Activated naive CD4-positive, alpha-beta T cell treated with anti-CD3 and anti-CD28 coated beads, Interleukin-2, amount 10 ng/mL, durations not matched to agents 7 days and 5 days (primary cell): ENCODE measurements around the gene ANKRD63.

ENCODE experiments used
- CTCF ChIA-PET: fragments of 350-600 bp; sonication (Branson Sonifier 250); formaldehyde crosslinking; loops from one replicate; lab custom pipeline; 2021; ENCODE audit warnings: antibody characterized with exemption; lab: Charles Lee
- DNase-seq: peaks from one replicate; pipeline ENCODE4 v3.0.0-alpha.2; 2020
- H3K27ac Mint-ChIP-seq: one replicate; pipeline ENCODE4 v1.8.0; 2021; ENCODE audit warnings: mild to moderate bottlenecking, moderate library complexity, mixed read lengths
- H3K27me3 Mint-ChIP-seq: one replicate; pipeline ENCODE4 v1.8.0; 2021; ENCODE audit warnings: mild to moderate bottlenecking, mixed read lengths
- H3K36me3 Mint-ChIP-seq: one replicate; pipeline ENCODE4 v1.8.0; 2021; ENCODE audit warnings: mixed read lengths
- H3K4me1 Mint-ChIP-seq: one replicate; pipeline ENCODE4 v1.8.0; 2021; ENCODE audit warnings: mixed read lengths
- H3K4me3 Mint-ChIP-seq: one replicate; pipeline ENCODE4 v1.8.0; 2021; ENCODE audit warnings: mild to moderate bottlenecking, moderate library complexity, mixed read lengths
- H3K9me3 Mint-ChIP-seq: one replicate; pipeline ENCODE4 v1.8.0; 2021; ENCODE audit warnings: mixed read lengths

Gene ANKRD63

DNA sequence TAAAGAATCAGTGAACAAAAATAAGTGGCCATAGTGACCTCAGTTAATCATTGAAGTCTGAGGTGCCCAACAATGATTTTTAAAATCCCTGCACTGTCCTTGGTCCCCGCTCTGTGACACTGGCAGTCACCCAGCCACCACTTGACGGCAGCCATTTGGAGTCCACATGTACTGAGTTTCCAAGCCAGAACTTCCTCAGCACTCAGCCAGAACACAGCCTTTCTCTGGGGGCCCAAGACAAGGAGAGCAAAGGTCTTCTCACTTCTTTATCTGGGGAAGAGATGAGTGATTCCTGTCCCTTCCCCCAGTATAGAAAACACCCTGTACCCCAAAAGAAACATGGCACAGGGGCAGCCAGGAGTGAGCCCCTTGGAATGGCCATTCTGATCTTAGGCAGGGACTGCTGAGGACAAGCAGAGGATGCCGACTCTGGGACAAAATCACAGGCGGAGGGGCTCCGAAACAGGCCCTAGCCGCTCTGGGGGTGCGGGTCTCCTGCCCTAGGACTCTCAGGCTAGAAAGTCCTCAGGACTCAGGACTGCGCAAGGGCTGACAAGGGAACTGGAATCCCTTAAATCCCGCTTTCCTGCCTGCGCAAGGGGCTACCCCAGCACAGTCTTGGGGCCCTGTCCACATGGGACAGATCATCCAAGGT, 31.3 kb downstream of the ANKRD63 start:
- no peak overlapping the region for H3K27ac Mint-ChIP-seq
- no peaks in the 10 kb centered on the region for H3K9me3 Mint-ChIP-seq
- H3K4me3 Mint-ChIP-seq: peak overlapping the region; percentile 31
- peaks cover 6% of the 10 kb centered on the region for H3K4me1 Mint-ChIP-seq
- CTCF ChIA-PET: no interaction called here
- no peak for DNase-seq
- no peaks in the 10 kb centered on the region for H3K36me3 Mint-ChIP-seq
- H3K27me3 Mint-ChIP-seq: peaks cover 84% of the 10 kb centered on the region

DNA sequence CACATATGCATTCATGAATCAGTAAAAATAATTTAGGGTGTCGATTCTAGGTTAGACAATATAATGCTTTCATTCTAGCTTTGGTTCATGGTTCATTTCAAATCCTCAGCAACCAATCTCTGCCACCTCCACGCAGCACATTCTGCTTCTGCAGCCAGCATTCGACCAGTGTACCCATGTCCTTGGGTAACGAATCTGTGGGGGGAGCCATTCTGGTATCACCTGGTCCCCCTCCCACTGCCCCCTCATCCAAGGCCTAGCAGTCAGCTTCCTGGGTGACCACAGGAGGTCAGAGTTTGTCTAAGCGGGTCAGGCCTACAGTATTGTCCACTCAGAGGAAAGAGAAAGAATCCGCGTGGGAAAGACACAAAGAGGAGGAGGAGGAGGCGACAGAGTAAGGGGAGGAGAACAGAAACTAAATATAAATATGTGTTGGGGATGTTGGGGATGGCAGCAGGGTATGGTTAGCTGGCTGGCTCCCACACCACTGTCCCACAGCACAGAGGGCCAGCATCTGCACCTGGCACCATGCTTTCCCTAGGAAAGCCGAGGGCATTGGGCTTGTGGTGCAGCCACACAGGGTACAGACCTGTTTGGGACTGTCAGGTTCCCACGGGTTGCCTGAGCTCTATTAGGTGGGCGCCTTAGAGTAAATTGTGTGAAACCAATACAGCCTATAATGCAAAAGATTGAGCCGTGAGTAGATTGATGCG, 31.9 kb downstream of the ANKRD63 start:
- CTCF ChIA-PET: interaction anchor here (1.8 to 2.2 kb wide), 2 partner anchors 23 to 33 kb away, joined by 8 to 9 read pairs; no protein-coding TSS in a partner anchor
- Mint-ChIP-seq H3K4me1 (peaks cover 6% of the 10 kb centered on the region), H3K27me3 (peaks cover 88% of the 10 kb centered on the region), H3K9me3 (no peaks in the 10 kb centered on the region), H3K4me3 (no peak overlapping the region), H3K27ac (no peak overlapping the region), H3K36me3 (no peaks in the 10 kb centered on the region)
- no peak for DNase-seq

DNA sequence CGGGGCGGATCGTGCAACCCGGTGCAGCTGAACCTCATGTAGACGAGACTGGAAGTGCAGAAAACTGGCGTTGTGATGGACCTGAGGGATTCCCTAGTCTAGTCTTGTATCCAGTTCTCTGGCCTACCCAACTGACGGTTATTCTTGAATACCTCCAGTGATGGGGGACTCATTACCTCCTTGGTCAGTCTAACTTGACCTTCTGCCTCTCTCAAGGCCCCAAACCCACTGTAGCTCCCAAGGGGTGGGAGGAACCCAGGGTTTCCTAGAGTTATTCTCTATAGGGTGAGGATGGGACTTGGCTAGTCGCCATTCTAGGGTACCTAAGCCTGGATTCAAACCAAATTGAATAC, 32.6 kb downstream of the ANKRD63 start:
- H3K9me3 Mint-ChIP-seq: no peaks in the 10 kb centered on the region
- H3K4me1 Mint-ChIP-seq: peaks cover 6% of the 10 kb centered on the region
- no peak overlapping the region for H3K4me3 Mint-ChIP-seq
- CTCF ChIA-PET: interaction anchor here (1.8 to 2.2 kb wide), 2 partner anchors 24 to 32 kb away, joined by 8 to 9 read pairs; no protein-coding TSS in a partner anchor
- H3K27ac Mint-ChIP-seq: no peak overlapping the region
- DNase-seq: no peak
- peaks cover 89% of the 10 kb centered on the region for H3K27me3 Mint-ChIP-seq
- no peaks in the 10 kb centered on the region for H3K36me3 Mint-ChIP-seq

DNA sequence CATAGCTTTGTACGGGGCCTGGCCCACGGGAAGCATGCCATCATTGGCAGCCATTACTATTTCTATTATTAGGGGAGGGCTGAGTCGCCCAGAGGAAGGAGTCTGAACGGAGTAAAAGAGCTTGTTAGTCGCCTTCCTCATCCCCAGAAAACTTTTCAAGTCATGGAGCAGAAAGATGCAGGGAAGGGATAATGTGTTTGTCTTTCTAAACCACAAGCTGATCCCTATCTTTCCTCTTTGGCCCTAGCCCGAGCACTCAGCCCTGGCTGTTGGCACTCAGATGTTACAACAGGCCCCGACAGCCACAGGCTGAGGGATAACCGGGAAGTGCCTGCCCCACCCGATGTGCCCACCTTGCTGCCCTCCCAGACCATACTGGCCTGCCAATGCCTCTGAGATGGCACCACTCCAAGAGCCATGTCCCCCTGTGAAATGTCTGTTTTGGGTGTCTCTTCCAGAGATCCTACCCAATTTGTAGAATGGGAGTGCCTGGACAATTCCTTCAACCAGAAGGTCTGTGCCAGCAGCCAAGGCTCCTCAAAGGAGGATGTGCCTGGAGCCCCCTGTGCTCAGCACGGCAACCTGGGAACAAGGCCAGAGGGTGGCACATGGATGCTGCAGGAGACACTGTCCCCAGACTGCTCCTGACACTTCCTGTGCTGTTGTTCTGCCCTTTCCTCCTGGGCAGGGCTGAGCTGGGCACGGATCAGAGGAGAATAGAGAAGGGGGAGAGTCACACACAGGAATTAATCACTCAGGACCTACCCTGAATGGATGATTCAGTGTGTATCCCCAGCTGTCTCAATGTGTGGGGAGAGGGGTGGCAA, 33.2 kb downstream of the ANKRD63 start:
- peaks cover 89% of the 10 kb centered on the region for H3K27me3 Mint-ChIP-seq
- DNase-seq: no peak
- CTCF ChIA-PET: interaction anchor here (1.8 to 2.2 kb wide), 2 partner anchors 24 to 32 kb away, joined by 8 to 9 read pairs; no protein-coding TSS in a partner anchor
- H3K27ac Mint-ChIP-seq: no peak overlapping the region
- H3K36me3 Mint-ChIP-seq: no peaks in the 10 kb centered on the region
- H3K9me3 Mint-ChIP-seq: no peaks in the 10 kb centered on the region
- H3K4me3 Mint-ChIP-seq: no peak overlapping the region
- peaks cover 6% of the 10 kb centered on the region for H3K4me1 Mint-ChIP-seq

DNA sequence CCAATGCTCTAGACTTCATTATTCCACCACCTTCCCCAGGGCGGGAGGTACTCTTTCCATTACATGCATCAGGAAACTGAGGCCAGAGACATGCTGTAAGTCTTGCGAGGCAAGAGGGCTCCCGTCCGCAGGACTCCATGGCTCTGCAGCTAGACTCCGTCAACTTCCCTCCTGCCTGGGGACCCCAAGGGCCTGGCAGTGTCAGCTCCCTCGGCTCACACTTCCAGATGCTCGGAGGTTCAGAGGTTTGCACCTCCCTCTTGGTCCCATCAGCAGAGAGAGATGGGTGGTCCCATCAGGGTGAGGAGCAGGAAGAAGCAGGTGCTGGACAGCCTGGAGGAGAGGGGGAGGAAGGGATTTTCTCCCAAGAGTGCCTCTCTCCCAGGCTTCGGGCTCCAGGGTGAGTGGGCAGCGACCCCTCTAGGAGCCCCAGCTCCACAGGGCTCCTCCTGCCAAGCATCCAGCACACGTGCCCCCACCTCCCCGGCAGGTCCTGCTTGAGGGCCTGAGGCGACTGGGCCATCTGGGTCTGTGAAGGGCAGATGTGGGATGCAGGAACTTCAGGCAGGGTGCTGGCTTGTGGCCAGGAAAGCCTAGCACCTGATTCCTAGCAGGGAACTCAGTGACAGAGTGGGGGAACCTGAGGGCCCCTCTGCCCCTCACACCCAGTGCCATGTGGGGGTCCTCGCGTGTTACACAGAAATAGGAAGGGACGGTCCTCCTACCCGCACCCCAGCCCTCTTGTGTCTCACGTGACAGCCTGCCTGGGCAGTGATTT, 34.7 kb downstream of the ANKRD63 start:
- Mint-ChIP-seq H3K4me3 (no peak overlapping the region), H3K36me3 (no peaks in the 10 kb centered on the region), H3K4me1 (peaks cover 4% of the 10 kb centered on the region), H3K9me3 (no peaks in the 10 kb centered on the region), H3K27me3 (peaks cover 74% of the 10 kb centered on the region), H3K27ac (no peak overlapping the region)
- CTCF ChIA-PET: no interaction called here
- no peak for DNase-seq

DNA sequence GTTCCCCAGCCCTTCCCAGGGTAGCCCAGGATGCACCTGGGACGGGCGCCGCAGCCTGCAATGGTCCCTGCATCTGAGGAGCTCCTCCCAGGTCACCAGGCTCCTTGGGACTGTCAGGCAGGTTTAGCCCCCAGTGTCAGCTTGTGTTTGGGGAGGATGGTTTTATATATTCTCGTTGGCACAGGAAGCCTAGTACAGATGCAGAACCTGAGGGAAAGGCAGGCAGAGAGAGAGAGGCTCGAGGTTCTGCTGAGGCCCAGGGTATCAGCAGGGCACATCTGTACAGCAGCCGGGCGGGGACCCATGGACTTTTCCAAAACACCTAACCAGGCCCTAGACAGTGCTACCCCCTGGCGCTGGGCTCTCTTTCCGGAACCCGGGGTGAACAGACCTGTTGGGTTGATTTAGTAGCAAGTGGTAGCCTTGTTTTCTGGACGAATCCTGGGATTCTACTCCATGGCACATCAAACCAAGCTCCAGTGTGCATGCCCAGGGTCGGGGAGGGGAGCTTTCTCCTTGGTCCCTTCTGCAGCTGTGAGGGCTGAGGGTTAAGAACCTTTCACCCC, 35.4 kb downstream of the ANKRD63 start:
- CTCF ChIA-PET: interaction anchor here (1.3 kb wide), 1 partner anchor 90 kb away, joined by 3 read pairs; no protein-coding TSS in a partner anchor
- H3K27ac Mint-ChIP-seq: no peak overlapping the region

DNA sequence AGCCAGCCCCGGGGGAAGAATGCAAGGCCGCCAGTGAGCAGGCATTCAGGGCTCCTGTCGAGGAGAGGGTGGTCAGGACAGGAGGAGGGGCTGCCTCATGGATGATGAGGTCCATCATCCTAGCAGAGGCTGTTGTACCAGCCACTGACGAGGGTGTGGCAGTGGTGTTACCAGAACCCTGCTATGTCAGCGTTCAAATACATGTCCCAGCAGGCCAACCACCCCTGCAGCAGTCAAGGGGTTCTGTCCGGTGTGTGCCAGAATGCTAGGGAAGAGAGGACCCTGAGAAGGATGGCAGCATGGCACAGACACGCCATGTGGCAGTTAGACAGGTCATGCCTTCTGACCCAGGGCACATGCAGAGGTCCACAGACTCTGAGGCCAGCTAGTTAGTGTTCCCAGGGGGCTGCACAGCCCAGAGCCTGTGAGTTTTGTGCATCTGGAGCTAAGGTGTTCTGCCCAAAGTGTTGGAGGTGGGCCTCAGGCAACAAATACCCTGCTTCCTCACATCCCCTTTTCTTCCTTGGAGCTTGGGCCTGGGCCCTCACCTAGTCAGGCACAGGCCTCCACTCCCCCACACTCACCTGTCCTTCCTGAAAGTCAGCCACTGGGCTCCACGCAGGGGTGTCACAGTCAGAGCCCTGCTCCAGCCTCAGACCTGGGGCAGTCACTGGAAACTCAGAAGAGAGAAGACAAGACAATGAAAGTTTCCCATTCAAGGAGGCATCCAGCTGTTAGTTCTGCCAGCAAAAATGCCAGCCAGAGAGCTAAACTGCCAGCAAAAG, 36.2 kb downstream of the ANKRD63 start:
- no peaks in the 10 kb centered on the region for H3K4me1 Mint-ChIP-seq

More for the DNA sequence above, 35.4 kb downstream of the ANKRD63 start:
- no peak overlapping the region for H3K4me3 Mint-ChIP-seq
- no peaks in the 10 kb centered on the region for H3K9me3 Mint-ChIP-seq
- no peak for DNase-seq
- peaks cover 73% of the 10 kb centered on the region for H3K27me3 Mint-ChIP-seq
- H3K36me3 Mint-ChIP-seq: no peaks in the 10 kb centered on the region
- no peaks in the 10 kb centered on the region for H3K4me1 Mint-ChIP-seq

DNA sequence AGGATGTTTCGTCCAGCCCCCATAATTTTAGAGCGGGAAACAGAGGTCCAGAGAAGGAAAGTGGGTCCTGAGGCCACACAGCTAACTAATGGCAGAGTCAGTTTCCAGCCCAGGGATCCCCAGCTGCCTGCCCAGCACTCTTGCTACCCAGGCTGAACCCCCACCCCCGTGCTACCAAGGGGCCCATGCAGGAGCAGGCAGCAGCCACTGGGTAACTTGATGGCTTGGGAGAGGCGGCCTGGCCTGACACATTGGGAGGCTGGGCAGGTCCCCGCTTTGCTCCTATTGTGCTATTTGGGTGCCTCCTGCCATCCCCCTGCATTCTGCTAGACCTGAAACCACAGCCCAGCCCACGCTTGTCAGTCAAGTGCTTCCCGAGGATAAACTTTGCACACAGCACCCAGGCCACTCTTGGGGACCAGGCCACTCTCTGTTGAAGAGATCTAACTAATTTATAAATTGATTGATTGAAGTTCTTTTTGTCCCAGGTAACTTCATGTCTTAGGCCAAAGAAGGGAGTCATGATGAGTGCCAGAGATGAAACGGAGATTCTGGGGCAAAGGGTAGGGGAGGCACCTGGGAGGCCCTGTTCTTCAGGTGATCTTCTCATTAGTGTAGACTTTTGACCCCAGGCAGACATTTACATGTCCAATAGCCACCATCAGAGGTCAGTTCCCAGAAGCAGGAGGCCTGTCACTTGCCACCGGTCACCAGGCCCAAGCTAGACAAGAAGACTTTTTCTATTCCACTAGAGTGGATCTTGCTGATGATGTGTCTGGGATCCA, 37.0 kb downstream of the ANKRD63 start:
- no peaks in the 10 kb centered on the region for H3K9me3 Mint-ChIP-seq
- H3K4me1 Mint-ChIP-seq: no peaks in the 10 kb centered on the region
- no peak overlapping the region for H3K4me3 Mint-ChIP-seq
- H3K27me3 Mint-ChIP-seq: peaks cover 73% of the 10 kb centered on the region
- CTCF ChIA-PET: interaction anchor here (1.3 kb wide), 1 partner anchor 92 kb away, joined by 3 read pairs; no protein-coding TSS in a partner anchor
- DNase-seq: peak; percentile 15
- no peaks in the 10 kb centered on the region for H3K36me3 Mint-ChIP-seq
- H3K27ac Mint-ChIP-seq: no peak overlapping the region

More for the DNA sequence above, 36.2 kb downstream of the ANKRD63 start:
- CTCF ChIA-PET: interaction anchor here (1.3 kb wide), 1 partner anchor 91 kb away, joined by 3 read pairs; no protein-coding TSS in a partner anchor
- no peak overlapping the region for H3K4me3 Mint-ChIP-seq
- DNase-seq: no peak
- H3K27ac Mint-ChIP-seq: no peak overlapping the region
- no peaks in the 10 kb centered on the region for H3K9me3 Mint-ChIP-seq
- no peaks in the 10 kb centered on the region for H3K36me3 Mint-ChIP-seq
- H3K27me3 Mint-ChIP-seq: peaks cover 73% of the 10 kb centered on the region

DNA sequence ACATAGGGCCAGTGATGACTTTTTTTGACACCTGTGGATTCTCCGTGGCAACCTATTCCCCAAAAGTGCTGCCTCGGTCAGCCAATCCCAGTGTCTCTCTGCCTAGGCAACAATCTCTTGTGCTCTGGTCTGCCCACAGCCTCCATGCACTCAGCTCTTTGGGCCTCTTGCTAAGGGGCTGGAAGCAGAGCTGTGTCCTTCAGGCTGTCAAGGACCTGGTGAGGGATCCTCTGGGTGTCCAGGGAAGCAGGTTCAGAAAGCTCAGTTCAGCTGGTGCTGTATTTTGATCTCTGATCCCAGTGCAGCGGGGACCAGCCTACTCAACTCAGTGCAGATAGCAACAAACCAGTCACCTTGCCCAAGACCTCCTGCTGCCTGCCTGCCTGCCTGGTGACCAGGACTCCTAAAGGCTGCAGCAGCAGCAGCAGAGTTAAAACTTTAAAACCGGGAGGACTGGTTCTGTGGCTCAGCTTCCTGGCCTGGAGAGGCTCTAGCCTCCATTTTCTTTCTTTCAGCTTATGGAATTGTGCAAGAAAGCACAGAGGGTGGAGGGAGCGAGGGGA, 37.8 kb downstream of the ANKRD63 start:
- H3K36me3 Mint-ChIP-seq: no peaks in the 10 kb centered on the region
- no peaks in the 10 kb centered on the region for H3K9me3 Mint-ChIP-seq
- no peak overlapping the region for H3K4me3 Mint-ChIP-seq
- no peak overlapping the region for H3K27ac Mint-ChIP-seq
- CTCF ChIA-PET: no interaction called here
- peaks cover 73% of the 10 kb centered on the region for H3K27me3 Mint-ChIP-seq
- H3K4me1 Mint-ChIP-seq: no peaks in the 10 kb centered on the region
- no peak for DNase-seq

DNA sequence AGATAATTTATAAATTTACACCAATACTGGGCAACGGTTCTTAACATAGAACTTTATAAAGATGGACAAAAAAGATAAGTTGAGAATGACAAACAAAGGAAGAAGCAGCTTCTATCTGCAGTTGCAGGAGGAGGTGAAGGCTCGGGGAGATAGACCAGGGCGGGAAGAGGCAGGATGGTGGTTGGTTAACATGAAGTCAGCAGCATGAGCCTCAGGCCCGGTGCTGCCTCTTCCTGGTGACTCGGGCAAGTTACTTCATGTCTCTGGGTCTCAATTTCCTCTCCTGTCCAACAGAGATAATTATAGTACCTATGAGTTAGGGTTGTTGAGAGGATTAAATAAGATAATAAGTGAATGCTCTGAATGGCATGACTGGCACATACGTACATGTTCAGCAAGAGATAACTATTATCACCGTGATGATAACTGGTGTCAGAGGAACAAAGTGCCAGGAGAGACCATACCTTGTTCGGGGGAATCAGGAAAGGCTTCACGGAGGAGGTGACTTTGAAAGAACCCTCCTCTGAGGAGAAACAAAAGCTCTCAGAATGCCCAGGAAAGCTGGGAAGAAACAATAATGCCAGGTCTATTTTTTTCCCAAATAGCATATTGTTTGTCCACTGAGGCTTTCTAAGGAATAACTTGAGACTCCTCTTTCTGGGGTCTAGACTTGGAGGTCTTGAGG, 39.6 kb downstream of the ANKRD63 start:
- DNase-seq: no peak

DNA sequence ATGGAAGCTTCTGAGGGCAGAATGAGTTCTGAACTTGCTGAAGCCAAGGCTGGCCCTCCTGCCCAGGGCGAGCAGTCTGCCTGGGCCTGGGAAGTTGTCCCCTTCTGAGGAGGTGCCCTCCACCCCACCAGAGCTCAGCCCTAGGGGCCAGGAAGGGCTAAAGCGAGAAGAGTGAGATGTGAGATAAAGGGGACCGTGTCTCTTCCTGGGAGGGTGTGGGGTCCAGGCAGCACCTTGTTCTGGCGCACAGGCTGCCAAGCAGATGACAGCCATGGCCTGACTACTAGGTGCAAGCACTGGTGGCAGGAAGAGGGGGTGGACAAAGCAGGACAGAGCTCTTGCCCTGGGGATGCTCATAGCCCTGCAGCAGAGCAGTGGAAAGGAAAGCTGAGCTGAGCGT, 40.3 kb downstream of the ANKRD63 start:
- Mint-ChIP-seq H3K27me3 (peaks cover 83% of the 10 kb centered on the region), H3K36me3 (no peaks in the 10 kb centered on the region), H3K9me3 (no peaks in the 10 kb centered on the region), H3K27ac (no peak overlapping the region), H3K4me1 (peaks cover 12% of the 10 kb centered on the region), H3K4me3 (no peak overlapping the region)
- CTCF ChIA-PET: interaction anchor here (1.3 to 5.2 kb wide), 2 partner anchors 32 to 68 kb away, joined by 3 to 26 read pairs; no protein-coding TSS in a partner anchor
- DNase-seq: no peak

More for the DNA sequence above, 39.6 kb downstream of the ANKRD63 start:
- Mint-ChIP-seq H3K27me3 (peaks cover 83% of the 10 kb centered on the region), H3K27ac (no peak overlapping the region), H3K4me1 (peaks cover 10% of the 10 kb centered on the region), H3K9me3 (no peaks in the 10 kb centered on the region), H3K4me3 (no peak overlapping the region), H3K36me3 (no peaks in the 10 kb centered on the region)
- CTCF ChIA-PET: interaction anchor here (1.1 to 5.2 kb wide), 2 partner anchors 30 to 31 kb away, joined by 3 to 26 read pairs; no protein-coding TSS in a partner anchor
